Caco-2 (cell line): ENCODE data around the gene TMEM150C. TPM values are rescaled to one million over a fixed set of nuclear protein-coding genes. Genes with fewer than 3 reads are reported as not detected.

Experiments
- BruUV-seq: library from RNA; stranded (reverse); fragments of 400-500 nt; replicated peaks from 2 replicates; lab custom pipeline; 2021; lab: Mats Ljungman, UMichigan
- CTCF ChIA-PET: fragments of 300-600 bp; sonication (Branson Sonifier 250); formaldehyde crosslinking; loops from one replicate; lab custom pipeline; 2022; ENCODE audit warnings: antibody characterized with exemption; lab: Charles Lee
- POLR2A ChIA-PET: fragments of 300-600 bp; sonication (Branson Sonifier 250); formaldehyde crosslinking; loops from one replicate; lab custom pipeline; 2022; ENCODE audit warnings: antibody characterized with exemption; lab: Charles Lee
- DNase-seq, 2 experiments: peaks; one replicate each; pipeline versions ENCODE4 v3.0.0 to v3.0.0-alpha.2; 2020 to 2022
- H3K27me3 ChIP-seq: replicated peaks from 2 replicates; pipeline ENCODE4 v1.6.0; 2011; ENCODE audit warnings: low read length; ENCODE audit not compliant: control insufficient read depth, insufficient read depth
- H3K36me3 ChIP-seq: 2 replicates; pipeline ENCODE4 v1.5.1; 2011; ENCODE audit warnings: low read length; ENCODE audit not compliant: control insufficient read depth, insufficient read depth
- H3K4me1 ChIP-seq: fragments of 250-450 bp; sonication (Bioruptor Pico); 2 replicates; pipeline ENCODE4 v1.5.1; 2020; ENCODE audit warnings: mild to moderate bottlenecking
- H3K4me3 ChIP-seq: 2 replicates; pipeline ENCODE4 v1.5.1; 2011; ENCODE audit warnings: low read depth, mild to moderate bottlenecking, control low read depth, low read length
- H3K9me3 ChIP-seq: fragments of 250-450 bp; sonication (Bioruptor Pico); 2 replicates; pipeline ENCODE4 v1.5.1; 2020; ENCODE audit warnings: mild to moderate bottlenecking, moderate library complexity
- H3K27ac Mint-ChIP-seq: one replicate; pipeline ENCODE4 v1.8.0; 2022; ENCODE audit warnings: mixed read lengths; ENCODE audit not compliant: unreplicated experiment
- H3K27me3 Mint-ChIP-seq: one replicate; pipeline ENCODE4 v1.8.0; 2022; ENCODE audit warnings: mixed read lengths; ENCODE audit not compliant: insufficient read depth, unreplicated experiment
- H3K36me3 Mint-ChIP-seq: one replicate; pipeline ENCODE4 v1.8.0; 2022; ENCODE audit warnings: mild to moderate bottlenecking, mixed read lengths; ENCODE audit not compliant: insufficient read depth, unreplicated experiment
- H3K4me1 Mint-ChIP-seq: one replicate; pipeline ENCODE4 v1.8.0; 2022; ENCODE audit warnings: low read depth, mixed read lengths; ENCODE audit not compliant: unreplicated experiment
- H3K4me3 Mint-ChIP-seq: one replicate; pipeline ENCODE4 v1.8.0; 2022; ENCODE audit warnings: mild to moderate bottlenecking, moderate library complexity, mixed read lengths; ENCODE audit not compliant: unreplicated experiment
- H3K9me3 Mint-ChIP-seq: one replicate; pipeline ENCODE4 v1.8.0; 2022; ENCODE audit warnings: mixed read lengths; ENCODE audit not compliant: unreplicated experiment
- CTCF ChIP-seq, 2 experiments: fragments of 200-600 bp in 1 of 2; IDR thresholded peaks; 1 replicate in 1 of 2; 2 replicates in 1 of 2; pipeline versions ENCODE4 v1.5.1 to v1.8.0; 2011 to 2022; ENCODE audit warnings: antibody characterized with exemption in 1 of 2, control low read depth in 1 of 2, inconsistent platforms in 1 of 2, low read depth in 1 of 2, low read length in 1 of 2, mild to moderate bottlenecking in 1 of 2, moderate library complexity in 1 of 2; ENCODE audit not compliant: insufficient read depth in 1 of 2, severe bottlenecking in 1 of 2, unreplicated experiment in 1 of 2
- intact Hi-C: fragments of 100-400 bp; cut with micrococcal nuclease; formaldehyde crosslinking; loops from one replicate; pipeline ENCODE4 v1.10.0; 2022; ENCODE audit not compliant: unreplicated experiment
- total RNA-seq: library from RNA; stranded (reverse); gene quantifications from 2 replicates; pipeline ENCODE4 v1.2.3, GENCODE V29; 2022

TMEM150C gene
- total RNA-seq, 1 experiment from 2014 or later, result 5.7 TPM

- no peak for TF ChIP-seq CTCF (IDR thresholded peaks at IDR 0.05; ENCODE audit: insufficient read depth in 1 of 2, low read depth in 1 of 2, low read length in 1 of 2, severe bottlenecking in 1 of 2, unreplicated experiment in 1 of 2)
- no peaks in the 10 kb centered on the region for H3K27me3 ChIP-seq
- Mint-ChIP-seq H3K9me3 (no peaks in the 10 kb centered on the region), H3K36me3 (no peaks in the 10 kb centered on the region), H3K27me3 (no peaks in the 10 kb centered on the region), H3K4me1 (peaks cover 10% of the 10 kb centered on the region), H3K4me3 (no peak overlapping the region), H3K27ac (no peak overlapping the region)
- no peaks in the 10 kb centered on the region for H3K36me3 ChIP-seq
- intact Hi-C loops, result no loop called here
- no peak overlapping the region for H3K4me3 ChIP-seq
- no peak for DNase-seq
- POLR2A ChIA-PET, result no interaction called here
- H3K9me3 ChIP-seq, result no peaks in the 10 kb centered on the region
- H3K4me1 ChIP-seq, result peaks cover 18% of the 10 kb centered on the region
- no TSS peak for BruUV-seq
- CTCF ChIA-PET, result no interaction called here
These were observed 44.7 kb downstream of the TMEM150C start for GRCh38 chr4:82517043-82517442.

- Mint-ChIP-seq H3K36me3 (no peaks in the 10 kb centered on the region), H3K4me3 (no peak overlapping the region), H3K27me3 (no peaks in the 10 kb centered on the region), H3K9me3 (no peaks in the 10 kb centered on the region), H3K27ac (no peak overlapping the region), H3K4me1 (peaks cover 10% of the 10 kb centered on the region)
- DNase-seq, result no peak
- intact Hi-C loops, result no loop called here
- no peaks in the 10 kb centered on the region for H3K9me3 ChIP-seq
- H3K4me3 ChIP-seq, result no peak overlapping the region
- H3K36me3 ChIP-seq, result no peaks in the 10 kb centered on the region
- POLR2A ChIA-PET, result no interaction called here
- TF ChIP-seq CTCF (IDR thresholded peaks at IDR 0.05; ENCODE audit: insufficient read depth in 1 of 2, low read depth in 1 of 2, low read length in 1 of 2, severe bottlenecking in 1 of 2, unreplicated experiment in 1 of 2), result no peak
- CTCF ChIA-PET, result interaction anchor here (0.6 kb wide), 1 partner anchor 846 kb away, joined by 3 read pairs; no protein-coding TSS in a partner anchor
- BruUV-seq, result no TSS peak
- H3K4me1 ChIP-seq, result peaks cover 18% of the 10 kb centered on the region
- no peaks in the 10 kb centered on the region for H3K27me3 ChIP-seq
These were observed 46.1 kb downstream of the TMEM150C start for GRCh38 chr4:82515705-82516104.

GRCh38 chr4:82513382-82513781 lies 48.4 kb downstream of the TMEM150C start:
- DNase-seq, result no peak
- Histone ChIP-seq H3K27me3 (no peaks in the 10 kb centered on the region), H3K4me1 (peaks cover 5% of the 10 kb centered on the region), H3K9me3 (no peaks in the 10 kb centered on the region), H3K36me3 (no peaks in the 10 kb centered on the region), H3K4me3 (no peak overlapping the region)
- BruUV-seq, result no TSS peak
- TF ChIP-seq CTCF (IDR thresholded peaks at IDR 0.05; ENCODE audit: insufficient read depth in 1 of 2, low read depth in 1 of 2, low read length in 1 of 2, severe bottlenecking in 1 of 2, unreplicated experiment in 1 of 2), result no peak
- POLR2A ChIA-PET, result no interaction called here
- no peaks in the 10 kb centered on the region for H3K27me3 Mint-ChIP-seq
- H3K27ac Mint-ChIP-seq, result no peak overlapping the region
- H3K36me3 Mint-ChIP-seq, result no peaks in the 10 kb centered on the region
- H3K4me3 Mint-ChIP-seq, result no peak overlapping the region
- intact Hi-C loops, result no loop called here
- no peaks in the 10 kb centered on the region for H3K4me1 Mint-ChIP-seq
- CTCF ChIA-PET, result no interaction called here
- H3K9me3 Mint-ChIP-seq, result no peaks in the 10 kb centered on the region
